Medulla oblongata (tissue), 1 donor: ENCODE results near the gene CHKB.
A peak's percentile ranks its signal among the peaks of the same experiment; 100 is the strongest.
"Not testable (repeated sequence)": the region's sequence is repeated elsewhere in the genome, so short reads cannot be mapped to it uniquely, and the experiment has no call there.

ENCODE experiments used
- DNase-seq: peaks from one replicate; pipeline ENCODE4 v3.0.0-alpha.2; 2015; ENCODE audit errors: extremely low spot score

CHKB gene, protein sequence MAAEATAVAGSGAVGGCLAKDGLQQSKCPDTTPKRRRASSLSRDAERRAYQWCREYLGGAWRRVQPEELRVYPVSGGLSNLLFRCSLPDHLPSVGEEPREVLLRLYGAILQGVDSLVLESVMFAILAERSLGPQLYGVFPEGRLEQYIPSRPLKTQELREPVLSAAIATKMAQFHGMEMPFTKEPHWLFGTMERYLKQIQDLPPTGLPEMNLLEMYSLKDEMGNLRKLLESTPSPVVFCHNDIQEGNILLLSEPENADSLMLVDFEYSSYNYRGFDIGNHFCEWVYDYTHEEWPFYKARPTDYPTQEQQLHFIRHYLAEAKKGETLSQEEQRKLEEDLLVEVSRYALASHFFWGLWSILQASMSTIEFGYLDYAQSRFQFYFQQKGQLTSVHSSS

DNA sequence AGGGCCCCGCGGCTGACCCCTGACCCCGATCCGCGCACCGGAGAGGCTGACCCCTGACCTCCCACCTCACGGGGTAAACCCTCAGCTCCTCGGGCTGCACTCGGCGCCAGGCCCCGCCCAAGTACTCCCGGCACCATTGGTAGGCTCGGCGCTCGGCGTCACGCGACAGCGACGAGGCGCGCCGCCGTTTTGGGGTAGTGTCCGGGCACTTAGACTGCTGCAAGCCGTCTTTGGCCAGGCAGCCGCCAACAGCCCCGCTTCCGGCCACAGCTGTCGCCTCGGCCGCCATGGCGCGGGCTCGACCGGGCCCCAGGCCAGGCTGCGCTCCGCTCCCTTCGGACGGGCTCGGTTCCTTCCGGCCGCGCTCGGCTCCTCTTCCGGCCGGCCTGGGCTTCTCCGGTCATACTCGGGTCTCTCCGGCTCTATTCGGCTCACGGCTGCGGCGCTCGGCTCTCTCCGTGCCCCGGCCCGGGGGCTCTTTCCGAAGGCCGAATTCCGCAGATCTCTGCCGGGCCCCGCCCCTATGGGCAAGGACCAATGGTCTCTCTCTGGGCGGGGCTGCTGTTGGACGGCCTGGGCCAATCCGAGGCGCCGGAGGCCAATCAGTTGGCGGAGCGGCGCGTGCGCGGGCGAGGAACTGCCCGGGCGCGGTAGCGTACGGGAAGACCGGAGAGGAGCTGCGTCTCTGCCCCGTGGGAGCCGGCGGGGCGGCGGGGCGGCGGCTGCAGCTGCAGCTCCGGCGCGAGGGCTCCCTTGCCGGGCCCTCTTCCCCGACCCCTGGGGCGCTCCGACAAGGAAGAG is at the start of gene CHKB:
CHKB (minus strand) TSS at position 357 of the 801 bp plus-strand sequence; CDS start at position 289, 68 bp downstream.
- DNase-seq, result peak; percentile 99

DNA sequence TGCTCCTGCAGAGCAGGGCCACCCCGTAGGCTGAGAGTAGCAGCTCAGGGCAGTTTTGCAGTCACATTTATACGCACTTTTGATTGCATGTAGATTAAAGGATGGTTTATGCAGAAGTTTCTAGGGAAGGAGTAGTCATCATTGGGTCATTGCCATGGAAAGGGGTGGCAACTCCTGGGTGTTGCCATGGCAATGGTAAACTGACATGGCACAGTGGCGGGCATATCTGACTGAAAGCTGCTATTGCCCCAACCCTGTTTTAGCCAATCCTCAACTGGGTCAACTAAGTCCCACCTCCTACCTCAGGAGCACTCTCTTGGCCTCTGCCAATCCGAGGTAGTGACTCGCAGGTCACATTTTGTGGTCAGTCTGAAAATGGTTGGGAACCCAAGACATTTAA is 47.7 kb upstream of the CHKB start:
- no peak for DNase-seq

DNA sequence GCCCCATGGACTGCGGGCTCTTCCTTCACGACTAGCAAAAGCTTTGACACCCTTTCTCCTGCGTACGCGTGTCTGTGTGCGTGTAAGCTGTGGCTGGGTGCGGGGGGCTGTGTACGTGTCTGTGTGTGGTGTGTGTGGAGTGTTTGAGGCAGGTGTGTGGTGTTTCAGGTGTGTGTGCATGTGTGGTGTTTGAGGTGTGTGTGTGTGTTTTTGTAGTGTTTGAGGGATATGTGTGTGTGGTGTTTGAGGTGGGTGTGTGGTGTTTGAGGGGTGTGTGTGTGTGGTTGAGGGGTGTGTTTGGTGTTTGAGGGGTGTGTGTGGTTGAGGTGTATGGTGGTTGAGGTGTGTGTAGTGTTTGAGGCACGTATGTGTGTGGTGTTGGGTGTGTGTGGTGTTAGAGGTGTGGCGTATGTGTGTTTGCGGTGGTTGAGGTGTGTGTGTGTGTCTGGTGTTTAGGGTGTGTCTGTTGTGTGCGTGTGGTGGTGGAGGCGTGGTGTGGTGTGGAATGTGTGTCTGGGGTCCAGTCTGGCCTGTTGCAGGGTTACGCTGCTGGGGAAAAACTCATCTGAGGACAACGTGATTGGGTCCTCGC is 46.0 kb upstream of the CHKB start:
- no peak for DNase-seq

DNA sequence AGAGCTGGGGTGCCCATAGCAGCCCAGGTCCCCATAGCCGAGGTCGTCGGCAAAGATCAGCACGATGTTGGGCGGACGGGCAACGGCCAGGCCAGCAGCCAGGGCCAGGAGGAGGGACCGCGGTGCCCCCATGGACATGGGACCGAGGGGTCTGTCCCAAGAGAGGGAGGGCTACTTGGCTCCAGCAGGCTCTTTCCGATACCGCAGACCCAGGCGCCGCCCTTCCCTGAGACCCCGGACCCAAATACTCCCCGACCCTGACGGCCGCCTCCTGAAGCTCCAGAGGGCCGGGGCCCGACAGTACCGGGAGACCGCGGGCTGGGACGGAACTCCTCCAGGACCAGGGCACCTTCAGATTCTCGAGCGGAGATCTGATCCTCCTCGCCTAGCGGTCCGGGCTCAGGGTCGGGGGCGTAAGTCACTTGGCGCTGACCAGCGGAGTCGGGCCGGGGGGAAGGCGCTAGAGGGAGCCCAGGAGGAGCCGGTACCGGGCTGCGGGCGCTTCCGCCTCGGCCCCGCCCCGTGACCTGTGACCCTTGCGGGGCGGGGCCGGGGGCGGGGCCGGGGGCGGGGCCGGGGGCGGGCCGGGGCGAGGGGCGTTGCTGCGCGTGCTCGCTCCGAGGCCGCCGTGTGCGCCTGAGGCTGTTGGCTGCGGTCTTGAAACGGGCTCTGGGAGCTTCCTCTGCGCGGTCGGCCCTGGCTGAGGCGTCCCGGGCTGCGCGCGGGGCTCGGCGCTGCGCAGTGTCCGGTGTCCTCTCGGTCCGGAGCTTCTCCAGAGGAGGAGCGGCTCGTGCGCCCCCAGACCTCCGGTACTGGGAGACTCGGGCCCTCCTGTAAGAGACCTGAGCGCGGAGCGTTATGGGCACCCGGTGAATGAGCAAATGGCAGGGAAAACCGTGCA is 45.2 kb upstream of the CHKB start, which contains the start of gene ARSA:
ARSA (minus strand) TSS at position 511 of the 901 bp plus-strand sequence; CDS start at position 138, 373 bp downstream.
- DNase-seq, result peak; percentile 83

DNA sequence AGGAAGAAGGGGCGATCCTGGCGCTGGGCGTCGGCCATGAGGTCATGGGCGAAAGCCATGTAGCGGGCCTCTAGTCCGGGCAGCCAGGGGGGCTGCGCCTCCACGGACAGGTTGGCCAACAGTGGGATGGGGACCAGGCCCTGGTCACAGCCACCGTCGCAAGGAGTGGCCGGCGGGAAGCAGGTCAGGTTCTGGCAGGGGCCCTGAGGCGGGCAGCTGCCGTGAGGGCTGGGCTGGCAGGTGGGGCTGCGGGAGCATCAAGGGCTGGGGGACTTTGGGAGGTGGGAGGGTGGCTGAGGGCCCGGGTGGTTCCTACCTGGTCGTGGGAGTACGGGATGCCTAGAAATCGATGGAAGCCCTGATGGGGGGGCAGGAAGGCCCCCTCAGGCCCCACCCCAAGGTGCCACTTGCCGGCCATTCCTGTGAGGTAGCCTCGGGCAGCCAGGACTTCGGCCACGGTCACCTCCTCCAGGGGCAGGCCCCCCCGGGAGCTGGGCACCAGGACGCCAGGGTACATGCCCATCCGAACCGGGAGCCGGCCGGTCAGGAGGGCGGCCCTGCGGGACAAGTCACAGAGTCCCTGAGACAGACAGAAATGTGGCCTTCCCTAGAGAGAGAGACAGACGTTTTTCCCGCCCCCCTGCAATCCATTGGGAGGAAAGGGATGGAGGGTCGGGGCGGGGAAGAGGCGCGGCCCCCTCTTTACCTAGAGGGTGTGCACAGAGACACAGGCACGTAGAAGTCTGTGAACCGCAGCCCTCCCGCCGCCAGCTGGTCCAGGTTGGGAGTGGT is 44.4 kb upstream of the CHKB start:
- no peak for DNase-seq

DNA sequence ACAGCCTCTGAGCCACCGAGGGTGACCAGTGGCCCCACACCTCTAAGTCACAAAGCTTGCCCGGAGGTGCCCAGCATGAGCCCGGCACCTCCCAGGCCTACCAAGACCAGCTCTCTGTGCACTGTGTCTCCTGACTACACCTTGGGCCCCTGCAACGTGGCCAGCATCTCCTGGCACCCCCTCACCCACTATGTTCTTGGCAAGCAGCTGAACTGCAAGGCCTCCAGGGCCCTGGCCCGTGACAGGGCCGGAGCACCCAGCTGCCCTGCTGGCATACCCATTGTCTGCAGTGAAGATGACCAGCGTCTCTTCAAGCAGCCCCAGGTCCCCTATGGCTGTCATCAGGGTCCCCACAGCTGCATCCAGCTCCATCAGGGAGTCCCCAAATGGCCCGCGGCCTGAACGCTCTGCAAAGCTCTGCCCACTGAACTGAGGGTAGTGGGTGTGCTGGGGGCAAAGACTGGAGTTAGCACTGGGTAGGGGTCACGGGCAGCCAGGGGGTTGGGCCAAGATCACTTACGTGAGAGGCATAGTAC is 43.7 kb upstream of the CHKB start:
- DNase-seq, result no peak

DNA sequence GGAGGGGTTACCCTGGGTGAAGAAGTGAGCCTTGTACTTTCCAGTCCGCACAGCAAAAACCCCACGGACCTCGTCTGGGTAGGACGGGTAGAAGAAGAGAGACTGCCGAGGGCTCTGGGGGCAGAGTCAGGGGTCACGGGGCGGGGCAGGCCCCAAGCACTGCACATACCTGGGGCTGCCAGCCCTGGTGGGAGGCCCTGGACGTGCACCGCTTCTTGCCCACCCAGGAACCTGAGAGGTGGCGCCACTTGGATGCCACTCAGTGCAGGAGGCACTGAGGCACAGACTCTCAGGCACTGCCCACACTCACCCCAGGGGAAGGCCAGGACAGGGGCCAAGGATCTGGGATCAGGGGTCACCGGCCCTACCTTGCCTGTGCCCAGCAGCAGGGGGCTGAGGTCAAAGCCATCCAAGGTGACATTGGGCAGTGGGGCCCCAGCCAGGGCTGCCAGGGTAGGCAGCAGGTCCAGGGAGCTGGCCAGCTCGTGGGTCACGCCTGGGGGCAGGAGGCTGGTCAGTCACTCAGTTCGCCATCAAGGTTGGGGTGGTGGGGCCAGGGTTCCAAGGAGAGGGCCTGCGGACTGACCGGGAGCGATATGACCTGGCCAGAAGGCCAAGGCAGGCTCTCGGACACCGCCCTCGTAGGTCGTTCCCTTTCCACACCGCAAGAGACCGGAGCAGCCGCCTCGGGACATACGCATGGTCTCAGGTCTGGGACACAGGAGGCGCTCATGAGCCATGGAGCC is 43.1 kb upstream of the CHKB start:
- no peak for DNase-seq

DNA sequence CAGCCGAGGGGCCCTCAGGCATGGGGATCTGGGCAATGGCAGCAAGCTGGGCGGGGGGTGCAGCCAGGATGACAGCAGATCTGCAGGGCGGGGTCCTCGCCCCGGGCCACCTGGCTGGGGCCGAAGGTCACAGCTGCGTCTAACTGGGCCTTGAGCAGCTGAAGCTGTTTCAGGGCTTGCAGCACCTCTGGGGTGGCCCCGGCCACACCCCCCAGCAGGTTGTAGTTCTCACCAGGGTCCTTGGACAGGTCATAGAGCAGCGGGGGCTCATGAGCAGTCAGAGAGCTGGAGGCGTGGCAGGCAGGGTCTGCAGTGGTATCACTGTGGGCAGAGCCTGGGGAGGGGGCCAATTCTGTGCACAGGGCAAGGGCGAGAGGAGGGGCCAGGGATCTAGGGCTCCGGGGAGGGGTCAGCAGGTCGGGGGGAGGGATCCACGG is 42.5 kb upstream of the CHKB start:
- no peak for DNase-seq

DNA sequence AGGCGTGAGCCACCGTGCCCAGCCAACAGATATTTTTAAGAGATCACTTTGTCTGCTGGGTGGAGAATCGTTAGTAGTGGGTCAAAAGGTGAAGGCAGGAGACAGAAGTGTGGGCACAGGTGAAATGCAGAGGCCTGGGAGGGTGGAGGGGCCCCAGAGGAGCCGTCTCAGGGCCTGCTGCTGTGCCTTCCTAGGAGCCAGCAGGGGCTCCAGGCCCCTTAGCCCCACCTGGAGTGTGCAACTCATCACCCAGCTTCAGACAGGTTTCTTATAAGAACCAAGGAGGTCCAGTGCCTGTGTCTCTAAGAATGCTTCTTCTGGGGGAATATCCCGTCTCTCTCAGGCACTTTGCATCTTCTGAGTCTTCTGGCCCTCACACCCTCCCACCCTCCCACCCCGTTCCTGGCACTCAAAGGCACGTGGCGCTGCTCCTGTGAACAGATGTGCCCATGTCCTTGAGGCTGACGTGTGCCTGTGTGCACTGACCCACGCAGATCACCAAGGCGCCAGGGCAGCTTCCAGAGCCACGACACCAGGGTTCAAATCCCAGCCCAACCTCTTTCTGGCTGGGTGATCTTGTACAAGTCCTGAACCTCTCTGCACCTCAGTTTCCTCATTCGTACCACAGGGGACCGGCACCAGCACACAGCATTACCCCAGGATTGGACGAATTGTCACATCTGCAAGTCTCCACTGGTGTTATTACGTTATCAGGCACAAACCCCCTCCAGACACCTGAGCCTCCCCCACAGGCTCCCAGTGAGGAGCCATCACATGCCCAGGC is 41.9 kb upstream of the CHKB start:
- no peak for DNase-seq

DNA sequence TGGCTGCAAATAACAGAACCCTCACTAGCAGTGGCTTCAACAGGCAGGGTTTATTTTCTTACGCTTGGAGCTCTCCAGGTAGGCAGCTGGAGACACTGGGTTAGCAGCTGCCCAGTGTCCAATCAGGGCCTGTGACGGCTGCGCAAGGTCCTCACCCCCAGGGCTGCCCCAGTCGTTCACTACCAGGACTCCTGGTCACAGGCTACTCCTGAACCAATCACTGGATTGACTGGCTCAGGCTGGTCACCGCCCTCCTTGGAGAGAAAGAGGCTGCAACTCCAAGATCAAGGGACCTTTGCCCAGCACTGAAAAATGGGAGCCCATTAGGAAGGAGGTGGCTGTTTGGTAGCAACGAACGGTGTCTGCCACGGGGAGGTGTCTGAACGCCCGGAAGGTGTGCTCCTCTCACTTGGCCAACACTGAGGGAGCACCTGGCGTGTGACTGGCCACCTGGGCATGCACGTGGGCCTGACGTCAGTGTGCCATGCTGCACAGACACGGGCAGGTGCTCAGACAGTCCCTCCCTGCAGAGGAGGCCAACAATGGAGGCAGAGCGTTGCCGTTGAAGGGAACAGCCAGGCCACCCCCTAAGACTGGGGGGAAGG is 40.2 kb upstream of the CHKB start:
- DNase-seq, result no peak

DNA sequence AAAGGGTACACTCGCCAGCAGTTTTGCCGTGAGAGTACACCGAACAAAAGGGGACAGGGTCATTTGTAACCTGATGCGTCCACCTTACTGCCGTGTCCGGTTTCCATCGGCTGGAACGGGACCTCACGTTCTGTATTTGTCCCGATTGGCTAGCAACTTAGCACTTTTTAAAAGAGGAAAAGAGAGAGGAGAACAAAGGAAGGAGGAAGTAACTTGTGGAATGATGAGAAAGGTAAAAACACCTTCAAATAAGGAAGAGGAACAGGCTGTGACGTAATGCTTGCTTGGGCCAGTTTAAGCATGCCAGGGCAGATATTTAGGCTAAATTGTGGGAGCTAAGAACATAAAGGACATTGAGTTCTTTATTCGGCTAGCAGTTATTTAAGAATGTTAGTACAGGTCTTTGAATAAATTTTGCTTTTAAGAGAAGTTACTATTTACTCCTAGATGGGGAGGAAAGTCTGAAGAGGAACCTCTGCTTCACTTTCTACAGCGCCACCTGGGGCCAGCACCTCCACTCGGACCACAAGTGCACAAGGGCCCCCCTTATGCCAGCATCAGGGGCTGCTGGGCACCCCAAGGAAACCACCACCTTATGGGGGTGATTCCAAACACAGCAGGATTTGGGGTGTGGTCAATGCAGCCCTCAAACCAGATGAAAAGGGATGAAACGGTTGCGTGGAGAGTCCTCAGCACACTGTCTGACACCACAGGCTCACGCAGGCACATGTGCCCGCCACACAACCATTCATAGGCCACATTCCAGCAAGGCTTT is 39.5 kb upstream of the CHKB start:
- no peak for DNase-seq

DNA sequence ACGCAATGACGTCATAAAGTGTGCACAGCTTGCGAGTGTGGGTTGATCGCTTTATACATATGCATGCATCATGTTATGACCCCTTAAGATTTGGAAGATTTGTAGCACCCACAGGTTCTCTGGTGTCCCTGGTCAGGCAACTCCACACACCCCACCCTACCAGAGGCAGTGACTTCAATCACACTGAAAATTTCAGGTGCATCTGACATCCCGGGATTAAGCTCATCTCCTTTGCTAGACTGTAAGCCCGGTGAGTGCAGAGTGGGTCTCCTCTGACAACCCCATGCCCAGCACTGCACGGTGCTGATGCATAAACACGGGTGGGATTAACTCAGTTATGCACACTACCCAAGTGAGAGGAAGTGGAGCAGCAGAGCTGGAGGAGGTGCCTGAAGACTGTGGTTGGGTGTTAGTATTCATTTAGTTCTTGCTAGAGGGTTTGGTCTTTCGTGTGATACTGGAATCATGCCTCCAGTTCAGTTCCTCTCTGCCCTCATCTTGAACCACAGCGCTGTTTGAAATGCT is 38.8 kb upstream of the CHKB start:
- peak; percentile 30 for DNase-seq

DNA sequence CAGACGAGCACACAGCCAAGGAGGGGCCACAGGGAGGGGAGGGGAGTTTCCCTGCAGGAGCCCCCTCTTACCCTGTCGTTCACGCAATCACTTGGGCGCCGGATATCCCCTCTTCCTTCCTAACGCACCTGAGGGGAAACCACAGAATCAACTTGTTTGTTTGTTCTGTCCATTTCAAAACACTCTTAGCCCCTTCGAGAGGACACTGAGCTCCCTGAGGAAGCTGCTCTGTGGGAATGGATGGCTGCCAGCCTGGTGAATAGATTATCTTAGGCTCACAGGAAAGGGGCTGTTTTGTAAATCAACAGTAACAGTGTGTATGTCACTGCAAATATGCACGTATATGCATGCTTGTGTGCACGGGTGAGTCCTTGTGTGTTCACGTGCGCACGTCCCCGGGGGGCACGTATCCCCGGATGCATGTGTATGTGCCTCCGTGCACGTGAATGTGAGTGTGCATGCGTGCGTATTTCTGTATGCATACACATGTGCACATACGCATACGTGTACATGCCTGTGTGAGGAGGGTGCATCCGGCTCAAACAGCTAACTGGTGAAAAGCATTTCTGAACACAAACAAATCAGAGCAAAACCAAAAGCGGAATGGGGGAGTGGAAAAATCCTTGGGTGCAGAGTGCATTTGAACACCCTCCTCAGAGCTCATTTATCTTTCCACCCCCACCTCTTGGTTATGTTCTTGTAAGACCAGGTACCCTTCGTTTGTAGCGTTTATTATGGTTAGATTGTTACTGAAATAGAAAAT is 38.1 kb upstream of the CHKB start:
- peak; percentile 88 for DNase-seq

DNA sequence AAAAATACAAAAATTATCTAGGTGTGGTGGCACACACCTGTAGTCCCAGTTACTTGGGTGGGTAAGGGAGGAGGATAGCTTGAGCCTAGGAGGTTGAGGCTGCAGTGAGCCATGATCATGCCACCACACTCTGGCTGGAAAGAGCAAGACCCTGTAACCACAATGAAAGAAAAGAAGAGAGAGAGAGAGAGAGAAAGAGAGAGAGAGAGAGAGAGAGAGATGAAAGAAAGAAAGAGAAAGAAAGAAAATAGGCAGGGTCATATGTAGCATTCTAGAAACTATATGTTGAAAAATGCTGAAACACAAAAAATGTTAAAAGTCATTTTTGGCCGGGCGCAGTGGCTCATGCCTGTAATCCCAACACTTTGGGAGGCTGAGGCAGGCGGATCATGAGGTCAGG is 31.6 kb upstream of the CHKB start:
- DNase-seq, result not testable (repeated sequence)

DNA sequence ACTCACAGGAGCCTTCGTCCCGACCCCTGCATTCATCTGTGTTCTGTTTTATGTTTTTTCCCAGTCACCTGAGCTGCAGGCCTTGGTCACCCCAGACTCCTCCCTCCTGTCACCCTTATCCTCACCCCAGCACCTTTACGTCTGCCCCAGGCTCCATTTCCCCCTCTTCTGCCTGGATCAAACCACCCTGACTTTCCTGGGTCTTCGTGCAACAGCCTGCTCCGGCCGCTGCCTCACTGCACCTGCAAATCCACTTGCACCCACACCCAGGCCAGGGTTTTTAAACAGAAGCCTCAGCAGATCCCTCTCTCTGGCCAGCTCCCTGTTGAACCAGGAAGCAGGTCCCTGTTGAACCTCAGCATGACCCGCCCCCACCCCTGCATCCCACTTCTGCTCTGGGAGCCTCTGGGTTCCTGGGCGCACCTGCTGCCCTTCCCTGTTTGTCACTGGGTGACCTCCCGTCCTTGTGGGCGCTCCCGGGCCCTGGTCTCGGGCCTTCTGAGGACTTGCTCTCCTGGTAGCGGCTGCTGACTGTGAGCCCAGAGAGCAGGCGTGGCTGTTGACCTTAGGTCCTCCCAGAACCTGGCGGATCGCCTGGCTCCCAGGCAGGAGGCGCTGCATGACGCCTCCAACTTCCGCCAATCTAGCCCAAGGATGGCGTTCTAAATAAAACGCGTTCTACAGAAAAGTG is 30.8 kb upstream of the CHKB start:
- no peak for DNase-seq
